ENCODE results near the gene TREM1.

- TF ChIP-seq POLR2A (IDR thresholded peaks at IDR 0.05) = no peak
- TF ChIP-seq CTCF (IDR thresholded peaks at IDR 0.05) = no peak
Measured at GRCh38 chr6:41273714-41274113, 12.8 kb downstream of the TREM1 start.
